GM12878 (cell line): ENCODE data around the gene HNMT.

Source experiments
- ATF2 ChIP-seq: IDR thresholded peaks from 2 replicates; pipeline ENCODE4 v1.6.1; 2012; ENCODE audit warnings: low read length, inconsistent platforms
- CEBPZ ChIP-seq: fragments of 150-350 bp; IDR thresholded peaks from 2 replicates; pipeline ENCODE4 v1.6.1; 2016; ENCODE audit warnings: low read depth, low read length
- EP300 ChIP-seq, 2 experiments: fragments of 150-350 bp in 1 of 2; IDR thresholded peaks; 2 replicates each; pipeline ENCODE4 v1.6.1; 2011 to 2012; ENCODE audit warnings: low read depth in 2 of 2, low read length in 2 of 2, borderline replicate concordance in 1 of 2, improper control_type of control experiment in 1 of 2, inconsistent platforms in 1 of 2; ENCODE audit not compliant: control insufficient read depth in 1 of 2
- HDAC2 ChIP-seq: fragments of 200-600 bp; sonication (generic); IDR thresholded peaks from 2 replicates; pipeline ENCODE4 v1.6.1; 2017
- IKZF1 ChIP-seq: fragments of 450-650 bp; conservative IDR thresholded peaks from 2 replicates; pipeline ENCODE4 v1.6.1; 2017; ENCODE audit warnings: antibody characterized with exemption, mild to moderate bottlenecking
- NR2C2 ChIP-seq: IDR thresholded peaks from 2 replicates; pipeline ENCODE4 v1.6.1; 2011; ENCODE audit warnings: borderline replicate concordance, low read depth; ENCODE audit not compliant: control insufficient read depth, insufficient read length
- POLR2A ChIP-seq: IDR thresholded peaks from 2 replicates; pipeline ENCODE4 v1.6.1; 2011; ENCODE audit warnings: low read depth, mild to moderate bottlenecking, low read length
- RAD21 ChIP-seq: IDR thresholded peaks from 2 replicates; pipeline ENCODE4 v1.6.1; 2011; ENCODE audit warnings: mild to moderate bottlenecking, low read depth, low read length, moderate library complexity; ENCODE audit not compliant: insufficient read depth
- YY1 ChIP-seq: IDR thresholded peaks from 2 replicates; pipeline ENCODE4 v1.6.1; 2011; ENCODE audit warnings: low read depth, mild to moderate bottlenecking, low read length
- ZNF217 ChIP-seq: fragments of 450-650 bp; IDR thresholded peaks from 2 replicates; pipeline ENCODE4 v1.6.1; 2017; ENCODE audit warnings: antibody characterized with exemption, mild to moderate bottlenecking
- TF ChIP-seq, protein P1 (sequence below): IDR thresholded peaks from 2 replicates; pipeline ENCODE4 v1.6.1; 2011; ENCODE audit warnings: low read depth, low read length, improper control_type of control experiment, borderline replicate concordance
- TF ChIP-seq, protein P2 (sequence below), 3 experiments: IDR thresholded peaks in 2 of 3; conservative IDR thresholded peaks in 1 of 3; 2 replicates each; pipeline ENCODE4 v1.5.1; 2011; ENCODE audit warnings: low read depth in 3 of 3, low read length in 3 of 3, mild to moderate bottlenecking in 3 of 3, control low read depth in 2 of 3, moderate library complexity in 2 of 3, inconsistent platforms in 1 of 3, mixed read lengths in 1 of 3; ENCODE audit not compliant: control insufficient read depth in 2 of 3, insufficient read depth in 1 of 3; ENCODE audit errors: extremely low read depth in 1 of 3
- TF ChIP-seq, protein P3 (sequence below): IDR thresholded peaks from 2 replicates; pipeline ENCODE4 v1.6.1; 2011; ENCODE audit warnings: borderline replicate concordance, low read depth, mild to moderate bottlenecking, moderate library complexity, mixed read lengths, low read length; ENCODE audit not compliant: insufficient read depth; ENCODE audit errors: extremely low read length

DNA sequence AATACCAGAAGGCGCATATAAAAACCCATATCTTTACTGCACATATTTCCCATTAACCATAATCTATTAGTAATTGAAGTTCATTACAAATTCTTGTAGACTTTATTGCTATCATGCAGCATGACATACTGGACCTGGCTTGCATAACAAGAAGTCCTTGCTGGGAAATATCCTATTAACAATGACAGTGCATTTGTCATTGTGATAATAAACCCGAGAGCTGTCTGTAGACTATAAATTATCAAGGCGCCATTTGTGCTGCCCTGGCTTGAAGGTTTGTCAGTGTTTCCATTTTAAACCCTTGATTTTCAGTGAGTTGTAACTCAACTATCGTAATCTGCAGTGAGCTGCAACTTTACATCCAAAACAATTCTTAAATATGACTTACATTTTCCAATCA lies 59.0 kb downstream of the HNMT start:
- TF ChIP-seq POLR2A (no peak), ATF2 (no peak), IKZF1 (no peak), ZNF217 (no peak), EP300 (IDR thresholded peaks at IDR 0.05; ENCODE audit: borderline replicate concordance in 1 of 2, control insufficient read depth in 1 of 2, low read depth in 2 of 2, low read length in 2 of 2) (no peak), NR2C2 (no peak), HDAC2 (no peak), YY1 (no peak), RAD21 (no peak), CEBPZ (no peak)
- TF ChIP-seq, protein P1, sequence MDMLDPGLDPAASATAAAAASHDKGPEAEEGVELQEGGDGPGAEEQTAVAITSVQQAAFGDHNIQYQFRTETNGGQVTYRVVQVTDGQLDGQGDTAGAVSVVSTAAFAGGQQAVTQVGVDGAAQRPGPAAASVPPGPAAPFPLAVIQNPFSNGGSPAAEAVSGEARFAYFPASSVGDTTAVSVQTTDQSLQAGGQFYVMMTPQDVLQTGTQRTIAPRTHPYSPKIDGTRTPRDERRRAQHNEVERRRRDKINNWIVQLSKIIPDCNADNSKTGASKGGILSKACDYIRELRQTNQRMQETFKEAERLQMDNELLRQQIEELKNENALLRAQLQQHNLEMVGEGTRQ = no peak
- TF ChIP-seq, protein P2, sequence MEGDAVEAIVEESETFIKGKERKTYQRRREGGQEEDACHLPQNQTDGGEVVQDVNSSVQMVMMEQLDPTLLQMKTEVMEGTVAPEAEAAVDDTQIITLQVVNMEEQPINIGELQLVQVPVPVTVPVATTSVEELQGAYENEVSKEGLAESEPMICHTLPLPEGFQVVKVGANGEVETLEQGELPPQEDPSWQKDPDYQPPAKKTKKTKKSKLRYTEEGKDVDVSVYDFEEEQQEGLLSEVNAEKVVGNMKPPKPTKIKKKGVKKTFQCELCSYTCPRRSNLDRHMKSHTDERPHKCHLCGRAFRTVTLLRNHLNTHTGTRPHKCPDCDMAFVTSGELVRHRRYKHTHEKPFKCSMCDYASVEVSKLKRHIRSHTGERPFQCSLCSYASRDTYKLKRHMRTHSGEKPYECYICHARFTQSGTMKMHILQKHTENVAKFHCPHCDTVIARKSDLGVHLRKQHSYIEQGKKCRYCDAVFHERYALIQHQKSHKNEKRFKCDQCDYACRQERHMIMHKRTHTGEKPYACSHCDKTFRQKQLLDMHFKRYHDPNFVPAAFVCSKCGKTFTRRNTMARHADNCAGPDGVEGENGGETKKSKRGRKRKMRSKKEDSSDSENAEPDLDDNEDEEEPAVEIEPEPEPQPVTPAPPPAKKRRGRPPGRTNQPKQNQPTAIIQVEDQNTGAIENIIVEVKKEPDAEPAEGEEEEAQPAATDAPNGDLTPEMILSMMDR (IDR thresholded peaks at IDR 0.05 in 2 of 3, conservative IDR thresholded peaks at IDR 0.05 in 1 of 3; ENCODE audit: control insufficient read depth in 2 of 3, extremely low read depth in 1 of 3, insufficient read depth in 1 of 3, low read depth in 3 of 3, low read length in 3 of 3) = no peak
- TF ChIP-seq, protein P3, sequence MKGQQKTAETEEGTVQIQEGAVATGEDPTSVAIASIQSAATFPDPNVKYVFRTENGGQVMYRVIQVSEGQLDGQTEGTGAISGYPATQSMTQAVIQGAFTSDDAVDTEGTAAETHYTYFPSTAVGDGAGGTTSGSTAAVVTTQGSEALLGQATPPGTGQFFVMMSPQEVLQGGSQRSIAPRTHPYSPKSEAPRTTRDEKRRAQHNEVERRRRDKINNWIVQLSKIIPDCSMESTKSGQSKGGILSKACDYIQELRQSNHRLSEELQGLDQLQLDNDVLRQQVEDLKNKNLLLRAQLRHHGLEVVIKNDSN = no peak
